Measurements from ENCODE around the gene MVB12B.

Gene MVB12B

DNA sequence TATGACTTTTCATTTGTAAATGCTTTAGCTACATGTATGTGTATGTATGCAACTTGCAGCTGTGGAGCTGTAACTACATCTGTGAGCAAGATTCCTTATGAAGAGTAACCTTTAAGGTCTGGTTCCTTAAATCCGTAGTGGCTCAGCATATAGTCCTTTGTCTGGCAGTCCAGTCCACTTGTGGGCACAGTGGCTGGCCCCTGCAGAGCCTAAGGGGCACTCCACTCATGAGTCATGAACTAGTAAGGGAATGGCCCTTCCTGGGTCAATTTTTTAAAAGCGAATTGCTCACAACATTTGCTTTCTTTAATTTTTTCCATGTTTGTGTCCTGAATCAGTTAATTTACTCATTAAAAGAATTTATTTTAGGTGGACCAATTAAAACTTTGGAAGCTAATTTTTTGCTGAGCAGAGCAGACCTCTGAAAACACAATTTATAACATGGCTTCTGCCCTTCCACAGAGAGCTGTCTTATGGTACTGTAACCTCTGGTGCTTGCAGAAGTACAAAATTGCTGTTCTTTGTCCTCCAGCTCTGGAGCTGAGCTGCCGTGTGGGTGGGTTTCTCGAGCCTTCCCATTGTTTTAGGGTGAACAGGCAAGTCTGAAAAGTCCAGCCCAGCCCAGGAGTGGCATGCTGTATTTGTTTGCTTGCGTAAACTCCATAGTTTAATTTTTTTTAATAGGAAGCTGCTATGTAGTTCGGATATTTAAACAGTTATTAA lies 110.1 kb downstream of the MVB12B start:
- DNase-seq: no peak

DNA sequence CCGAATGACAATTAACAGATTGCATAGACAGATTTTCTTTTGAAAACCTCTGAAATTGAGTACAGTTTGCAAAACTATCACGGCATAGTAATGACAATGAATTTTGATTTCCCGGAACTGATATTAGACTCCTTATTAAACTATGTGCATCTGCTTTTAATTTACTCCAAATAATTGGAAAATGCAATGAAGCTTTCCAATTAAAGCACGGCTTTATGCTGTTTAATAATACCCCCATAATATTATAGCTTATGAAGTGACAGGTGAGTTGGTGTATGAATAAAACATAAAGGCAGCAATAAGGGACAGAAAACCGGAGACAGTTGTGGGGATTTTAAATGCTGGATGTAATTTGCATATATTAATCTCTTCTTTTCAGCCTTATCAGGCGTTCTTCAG lies 110.6 kb downstream of the MVB12B start:
- DNase-seq: no peak

DNA sequence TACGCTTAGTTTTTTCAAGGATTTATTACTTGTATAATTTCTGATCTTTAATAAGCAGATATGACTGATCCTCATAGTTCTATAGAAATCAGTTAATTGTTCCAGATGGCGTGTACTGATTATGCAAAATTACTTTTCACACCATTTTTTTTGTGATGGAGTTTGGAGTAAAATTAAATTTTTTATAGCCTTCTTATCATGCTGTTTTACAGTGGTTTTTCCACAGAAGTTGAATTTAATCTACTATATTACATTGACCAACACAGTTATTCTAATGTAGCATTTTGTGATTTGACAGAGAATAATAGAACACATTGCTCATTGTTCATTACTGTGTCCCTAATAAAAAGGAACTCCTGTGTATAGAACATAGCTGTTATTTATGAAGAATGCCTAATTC lies 111.1 kb downstream of the MVB12B start:
- no peak for DNase-seq

DNA sequence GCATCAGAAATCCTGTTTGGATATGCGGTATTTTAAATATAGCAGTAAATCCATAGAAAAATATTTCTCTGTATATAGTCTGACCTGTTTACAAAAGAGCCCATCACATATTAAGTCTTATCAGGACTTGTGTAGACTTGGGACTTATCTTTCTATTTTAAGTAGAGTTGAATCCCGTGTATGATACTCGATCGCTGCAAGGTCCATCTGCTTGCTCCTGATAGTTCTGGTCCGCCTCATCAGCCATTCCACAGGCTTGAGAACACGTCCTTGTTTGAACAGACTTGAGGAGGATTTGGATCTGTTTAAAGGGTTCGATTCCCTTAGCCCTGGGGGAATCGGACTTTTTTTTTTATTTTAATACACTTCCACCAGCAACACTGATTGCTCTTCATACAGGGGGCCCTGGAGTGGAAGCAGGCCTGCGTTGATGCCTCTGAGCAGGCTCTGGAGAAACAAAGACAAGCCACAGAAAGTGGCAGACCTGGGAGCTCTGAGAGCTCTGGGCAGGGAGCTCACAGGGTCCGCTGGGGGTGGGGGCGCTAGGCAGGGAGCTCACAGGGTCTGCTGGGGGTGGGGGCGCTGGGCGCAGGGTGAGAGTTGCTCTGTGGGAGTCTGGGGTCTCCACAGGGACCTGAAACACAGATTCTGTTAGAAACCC lies 112.2 kb downstream of the MVB12B start:
- no peak for DNase-seq

DNA sequence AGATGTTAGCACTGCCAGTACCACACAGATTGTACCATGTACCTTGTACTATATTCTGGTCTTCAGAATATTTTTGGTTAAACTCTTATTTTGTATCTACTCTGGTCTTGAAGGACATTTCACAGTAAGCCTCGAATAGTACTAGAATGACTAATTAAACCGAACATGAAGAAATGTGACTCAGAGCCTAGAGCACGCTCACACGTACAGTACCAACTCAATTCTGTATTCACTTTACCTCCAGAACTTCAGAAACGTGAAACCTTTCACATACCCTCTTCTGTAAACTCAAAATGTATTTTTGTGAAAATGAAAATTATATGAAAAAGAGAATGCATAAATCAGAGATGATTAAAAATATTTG lies 112.8 kb downstream of the MVB12B start:
- DNase-seq: no peak

DNA sequence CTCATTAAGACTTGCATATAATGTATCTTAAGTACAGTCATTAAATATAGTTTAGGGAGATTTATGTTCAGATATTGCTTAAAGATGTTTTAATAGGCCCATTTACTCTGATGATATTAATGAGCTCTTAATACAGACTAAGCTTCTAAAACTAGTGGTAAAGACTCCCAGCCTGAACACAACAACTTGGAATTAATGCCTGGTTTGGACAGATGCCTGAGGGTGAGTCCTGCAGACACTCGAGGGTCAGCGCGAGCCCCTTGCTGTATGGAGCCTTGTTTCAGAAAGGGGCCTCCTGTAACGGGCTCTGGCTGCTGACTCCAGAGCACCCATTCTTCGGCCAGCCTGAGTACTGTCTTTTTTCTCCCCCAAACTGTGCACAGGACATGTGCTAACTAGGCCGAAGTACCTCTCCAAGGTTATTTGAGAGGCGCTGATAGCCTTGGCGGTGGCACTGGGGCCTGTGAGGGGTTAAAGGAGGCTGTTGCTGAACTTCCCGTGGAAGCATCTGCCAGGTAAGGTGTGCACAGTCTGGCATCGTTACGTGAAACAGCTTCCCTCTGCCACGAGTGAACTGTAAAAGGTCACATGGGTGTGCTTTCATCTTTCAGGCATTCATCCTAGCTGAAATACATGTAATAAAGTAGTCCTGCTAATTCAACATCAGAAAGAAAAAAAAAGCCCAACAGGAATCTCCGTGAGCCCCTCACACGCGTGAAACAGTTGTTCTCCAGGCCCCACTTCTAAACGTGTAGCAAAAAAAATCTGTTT lies 113.4 kb downstream of the MVB12B start:
- no peak for DNase-seq

DNA sequence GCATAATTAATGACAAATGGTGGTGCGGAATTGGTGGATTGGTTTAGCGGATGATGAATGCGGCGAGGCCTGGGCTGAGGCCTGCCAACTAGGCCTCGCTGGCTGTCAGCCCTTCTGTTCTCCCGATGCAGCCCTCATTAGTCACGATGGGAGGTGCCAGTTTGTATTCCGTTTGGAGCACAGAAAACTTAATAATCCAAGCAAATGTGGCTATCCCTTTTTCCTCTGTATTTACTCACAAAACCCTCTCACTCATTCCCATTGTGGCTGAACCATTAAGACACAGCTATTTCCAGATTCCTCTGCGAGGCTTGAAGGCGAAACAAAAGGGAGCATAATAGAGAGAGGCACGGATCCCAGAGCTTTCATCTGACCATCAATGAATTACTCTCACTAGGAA lies 114.3 kb downstream of the MVB12B start:
- DNase-seq: no peak

DNA sequence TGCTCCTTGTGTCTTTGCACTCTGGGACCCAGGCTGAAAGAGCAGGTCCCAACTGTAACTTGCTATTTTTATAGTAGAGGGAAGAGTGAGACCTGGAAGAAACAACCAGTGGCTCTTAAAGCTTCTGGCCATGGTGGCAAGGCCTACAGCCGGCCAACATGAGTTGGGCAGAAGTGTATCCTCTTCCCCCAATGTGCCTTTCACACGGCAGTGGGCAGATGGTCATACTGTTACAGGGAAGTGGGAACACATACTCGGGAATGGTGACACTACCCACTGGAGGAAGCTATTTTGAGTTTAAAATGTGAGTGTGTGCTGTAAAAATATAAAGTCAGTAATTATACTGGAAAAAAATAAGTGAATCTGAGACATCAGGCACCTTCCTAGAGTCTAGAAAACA lies 116.0 kb downstream of the MVB12B start:
- DNase-seq: no peak

DNA sequence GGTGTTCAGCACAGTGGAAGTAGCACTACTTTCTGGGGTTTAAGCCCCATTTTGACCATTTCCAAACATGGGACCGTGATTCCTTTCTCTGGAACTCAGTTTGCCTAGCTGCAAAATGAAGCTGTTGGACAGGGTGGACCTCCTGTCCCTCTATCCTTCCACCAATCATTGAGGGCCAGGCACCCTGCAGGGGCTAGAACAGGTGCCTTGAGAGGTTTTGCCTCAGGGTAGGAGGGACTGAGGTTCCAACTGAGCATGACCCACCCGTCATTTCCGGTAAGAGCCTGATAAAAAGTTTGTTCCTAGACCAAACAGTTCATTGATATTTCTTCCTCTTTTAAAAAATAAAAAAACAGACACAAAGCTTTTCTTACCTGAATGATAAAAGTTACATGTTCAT lies 116.5 kb downstream of the MVB12B start:
- no peak for DNase-seq

DNA sequence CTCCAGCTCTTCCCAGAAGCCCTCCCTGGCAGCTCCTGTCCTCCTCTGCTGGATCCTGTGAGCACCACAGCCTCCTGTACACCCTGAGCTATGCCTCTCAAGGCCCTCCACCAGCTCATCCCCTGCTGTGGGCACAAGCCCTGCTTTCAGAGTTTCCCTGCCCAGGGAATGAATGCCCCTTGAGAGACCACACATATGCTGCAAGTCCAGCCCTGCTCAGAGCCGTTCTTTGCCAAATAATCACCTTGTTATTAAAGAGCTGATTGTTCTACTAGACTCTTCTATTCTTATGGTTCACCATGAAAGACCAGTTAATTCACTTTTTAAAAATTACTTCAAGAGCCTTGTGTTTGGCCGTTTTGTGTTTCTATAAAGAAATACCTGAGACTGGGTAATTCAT lies 121.5 kb downstream of the MVB12B start:
- DNase-seq: no peak

DNA sequence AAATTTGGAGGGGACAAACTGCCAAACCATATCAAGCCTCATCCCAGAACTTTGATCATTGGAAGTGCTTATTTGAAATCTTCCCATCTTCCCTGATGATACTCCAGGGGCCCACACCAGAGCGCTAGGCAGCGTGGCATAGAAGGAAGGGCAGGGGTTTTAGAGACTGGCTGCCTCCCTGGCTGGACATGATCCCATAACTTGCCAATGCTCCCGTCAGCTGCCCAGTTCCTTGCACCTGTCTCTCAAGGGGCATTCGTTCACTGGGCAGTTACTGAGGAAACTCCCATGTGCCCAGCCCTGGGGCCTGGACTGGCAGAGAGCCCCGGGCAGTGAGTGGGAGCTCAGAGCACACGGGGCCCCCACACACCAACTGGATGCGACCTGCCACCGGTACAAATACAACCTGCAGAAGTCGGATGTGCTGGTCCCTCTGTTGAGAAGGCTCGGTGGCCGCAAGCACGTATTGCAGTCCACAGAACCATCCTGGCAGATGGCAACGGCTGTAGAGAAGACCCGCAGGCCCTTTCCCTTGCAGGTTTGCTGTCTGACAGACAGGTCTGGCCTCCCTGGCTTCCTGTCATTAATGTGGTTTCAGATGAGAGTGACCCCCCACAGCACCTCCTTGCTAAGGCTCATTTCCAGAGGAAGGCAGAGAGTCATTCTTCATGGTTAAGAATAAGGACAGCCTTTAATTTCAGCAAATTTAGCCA lies 122.4 kb downstream of the MVB12B start:
- DNase-seq: no peak

DNA sequence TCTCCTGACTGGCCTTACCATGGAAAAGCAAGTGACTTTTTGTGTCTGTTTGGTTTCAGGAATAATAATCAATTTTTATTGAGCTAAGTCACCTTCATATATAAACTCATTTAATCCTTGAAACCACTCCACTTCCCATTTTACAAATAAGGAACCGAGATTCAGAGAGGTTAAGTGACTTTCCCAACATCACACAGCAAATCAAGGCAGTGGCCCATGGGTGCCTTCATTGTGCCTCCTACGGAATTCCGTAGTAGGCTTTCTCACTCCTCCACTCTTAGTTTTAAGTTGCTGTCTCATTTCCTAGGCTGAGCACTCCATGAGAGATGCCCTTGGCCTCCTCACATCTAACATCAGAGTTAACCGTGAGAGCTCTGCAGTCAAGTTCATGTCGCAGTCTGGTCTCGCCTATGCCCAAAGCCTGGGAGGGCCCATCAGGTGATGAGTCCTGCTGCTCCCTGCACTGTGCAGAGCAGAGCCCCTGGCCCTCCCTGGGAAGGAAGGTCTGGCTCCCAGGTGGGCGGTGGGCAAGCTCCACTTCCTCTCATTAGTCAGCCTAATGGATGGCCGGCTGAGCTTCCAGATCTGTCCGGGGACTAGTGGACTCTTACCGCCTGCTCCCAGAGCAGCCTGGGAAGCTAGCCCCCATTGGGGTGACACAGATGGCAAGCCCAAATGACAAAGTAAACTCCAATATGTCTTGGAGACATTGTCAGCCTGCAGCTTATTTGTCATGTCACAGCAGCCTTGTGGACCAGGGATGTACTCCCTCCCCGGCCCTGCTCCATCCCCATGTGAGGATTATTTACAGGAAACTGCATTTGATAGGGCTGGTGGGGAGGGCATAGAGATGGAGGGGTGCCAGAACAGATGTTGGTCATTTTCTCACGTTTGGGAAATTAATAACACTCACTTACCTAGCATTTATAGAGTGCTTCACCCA lies 123.4 kb downstream of the MVB12B start:
- no peak for DNase-seq

DNA sequence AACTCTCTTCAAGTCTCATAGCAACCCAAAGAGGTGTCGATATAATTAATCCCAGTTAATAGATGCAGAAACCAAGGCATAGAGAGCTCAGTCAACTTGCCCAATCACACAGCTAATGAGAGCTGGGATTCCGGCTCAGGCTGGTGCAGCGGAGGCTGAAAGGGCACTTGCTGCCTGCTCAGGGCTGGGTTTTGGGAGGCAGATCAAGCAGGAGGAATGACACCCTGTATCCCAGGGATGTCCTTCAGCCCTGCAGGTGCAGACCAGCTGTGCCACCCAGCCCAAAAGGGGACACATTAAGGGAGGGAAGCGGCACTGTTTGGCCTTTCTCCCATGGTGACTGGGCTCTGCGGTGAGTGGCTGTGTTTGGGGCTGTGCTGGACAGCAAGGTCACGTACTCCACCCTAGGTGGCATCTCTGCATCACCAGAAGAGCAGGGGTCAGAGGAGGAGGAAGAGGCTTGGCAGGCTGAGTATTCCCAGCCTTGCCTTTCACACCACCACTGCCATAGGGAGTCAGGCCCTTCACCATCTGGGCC lies 124.1 kb downstream of the MVB12B start:
- no peak for DNase-seq

DNA sequence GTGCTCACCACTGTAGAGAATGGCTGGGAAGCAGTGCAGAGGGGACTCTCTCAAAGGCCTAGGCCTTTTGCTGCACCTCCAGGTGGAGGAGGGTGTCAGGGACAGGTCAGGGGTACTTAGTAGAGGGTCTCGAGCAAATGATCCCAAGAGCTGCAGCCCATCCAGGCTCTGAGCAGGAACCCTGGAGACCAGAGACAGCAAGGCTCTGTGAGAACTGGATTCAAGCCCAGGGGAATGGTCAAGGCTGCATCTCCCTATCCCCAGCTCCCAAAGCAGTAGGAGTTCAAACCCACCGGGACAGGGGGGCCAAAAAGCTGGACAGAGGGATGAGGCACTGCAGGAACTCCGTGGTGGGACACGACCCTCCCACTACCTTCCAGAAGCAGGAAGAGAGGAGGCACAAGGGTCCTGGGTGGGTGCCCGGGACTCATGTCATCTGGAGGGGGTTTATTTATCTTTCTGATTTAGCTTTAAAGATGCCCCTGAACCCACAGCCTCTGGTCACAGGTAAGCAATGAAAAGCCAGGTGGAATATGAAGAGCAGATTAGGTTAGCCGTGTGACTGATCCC lies 124.8 kb downstream of the MVB12B start:
- DNase-seq: no peak

DNA sequence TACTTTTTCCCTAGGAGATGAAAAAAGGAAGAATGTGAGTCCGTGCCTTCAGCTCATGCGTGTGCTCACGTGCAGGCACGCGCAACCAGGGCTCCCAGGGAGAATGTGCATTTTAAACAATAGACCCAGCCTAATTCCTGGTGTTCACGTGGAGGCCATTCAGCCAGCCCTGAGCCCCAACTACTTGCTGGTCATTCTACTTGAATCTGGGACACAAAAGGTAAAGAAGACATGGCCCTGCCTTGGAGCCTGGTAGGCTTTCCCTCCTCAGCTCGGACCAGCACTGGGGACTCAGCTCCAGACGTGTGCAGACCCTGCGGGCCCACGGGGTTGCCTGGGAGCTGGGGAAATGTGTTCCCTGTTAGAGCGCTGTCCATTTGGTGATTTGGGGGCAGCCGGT lies 125.5 kb downstream of the MVB12B start:
- no peak for DNase-seq

DNA sequence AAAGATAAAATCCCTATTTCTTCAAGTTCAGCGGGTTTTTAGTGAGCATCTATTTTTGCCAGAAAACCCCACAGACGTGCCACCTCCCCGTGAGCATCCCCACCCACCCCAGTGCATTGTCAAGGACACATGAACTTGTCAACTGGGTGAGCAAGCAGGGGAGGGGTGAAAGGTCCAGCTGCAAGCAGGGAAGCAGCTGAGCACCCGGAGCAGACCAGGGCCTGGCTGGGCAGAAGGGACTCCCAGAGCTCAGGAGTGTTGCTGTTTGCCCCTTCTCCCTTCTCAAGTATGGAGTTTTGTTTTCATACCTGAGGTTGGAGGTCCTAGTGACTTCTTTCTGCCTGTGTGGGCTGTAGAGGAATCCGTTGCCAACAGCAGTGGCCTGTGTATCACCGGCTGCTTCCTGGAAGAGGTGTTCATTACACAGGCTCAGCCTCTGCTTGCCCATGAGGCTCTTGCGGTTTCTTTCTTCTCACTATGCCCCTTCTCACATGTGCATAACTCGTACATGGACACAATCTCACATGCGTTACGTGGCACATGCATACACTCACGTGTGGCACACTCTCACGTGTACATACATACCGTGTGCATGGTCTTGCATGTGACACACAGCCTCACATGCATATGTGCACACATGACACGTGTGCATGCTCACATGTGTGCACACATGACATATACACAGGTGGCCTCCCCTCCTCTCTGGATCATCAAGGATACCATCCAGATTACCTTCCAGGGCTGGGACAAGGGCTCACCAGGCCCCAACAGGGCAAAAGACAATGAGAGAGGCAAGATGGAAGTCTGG lies 126.7 kb downstream of the MVB12B start:
- no peak for DNase-seq

DNA sequence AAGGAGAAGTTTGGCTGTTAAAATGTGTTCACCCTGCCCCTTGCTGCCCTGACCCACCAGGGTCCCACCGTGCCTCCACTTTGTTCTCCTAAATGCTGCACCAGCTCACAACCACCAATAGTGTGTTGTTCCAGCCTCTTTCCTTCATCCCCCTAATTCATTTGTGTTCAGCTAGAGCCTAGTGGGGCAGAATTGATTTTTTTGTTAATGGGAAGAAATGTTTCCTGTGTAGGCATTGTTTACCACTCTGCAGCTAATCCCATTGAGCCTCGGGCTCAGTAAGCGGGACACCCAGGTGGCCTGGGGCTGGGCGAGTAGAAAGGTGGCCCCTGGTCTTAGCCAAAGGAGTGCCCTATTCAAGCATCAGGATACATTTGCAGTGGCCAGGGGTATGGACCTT lies 127.6 kb downstream of the MVB12B start:
- no peak for DNase-seq

DNA sequence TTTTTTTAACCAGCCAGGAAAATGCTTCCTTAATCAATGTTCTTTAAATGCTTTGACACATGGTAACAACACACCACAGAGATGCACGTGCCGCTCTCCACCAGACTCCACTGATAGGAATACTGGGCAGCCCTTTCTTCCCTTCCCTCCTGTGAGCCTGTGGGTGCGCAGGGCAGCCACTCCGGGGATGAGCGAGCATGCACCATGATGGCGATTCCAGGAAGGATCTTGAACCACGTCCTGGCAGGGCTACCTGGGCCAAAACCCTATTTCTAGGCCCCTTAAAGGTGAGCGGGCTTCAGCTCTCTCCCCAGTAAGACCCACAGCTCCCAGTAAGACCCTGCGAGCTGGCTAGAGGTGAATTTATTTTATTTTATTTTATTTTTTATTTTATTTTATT lies 128.2 kb downstream of the MVB12B start:
- no peak for DNase-seq

DNA sequence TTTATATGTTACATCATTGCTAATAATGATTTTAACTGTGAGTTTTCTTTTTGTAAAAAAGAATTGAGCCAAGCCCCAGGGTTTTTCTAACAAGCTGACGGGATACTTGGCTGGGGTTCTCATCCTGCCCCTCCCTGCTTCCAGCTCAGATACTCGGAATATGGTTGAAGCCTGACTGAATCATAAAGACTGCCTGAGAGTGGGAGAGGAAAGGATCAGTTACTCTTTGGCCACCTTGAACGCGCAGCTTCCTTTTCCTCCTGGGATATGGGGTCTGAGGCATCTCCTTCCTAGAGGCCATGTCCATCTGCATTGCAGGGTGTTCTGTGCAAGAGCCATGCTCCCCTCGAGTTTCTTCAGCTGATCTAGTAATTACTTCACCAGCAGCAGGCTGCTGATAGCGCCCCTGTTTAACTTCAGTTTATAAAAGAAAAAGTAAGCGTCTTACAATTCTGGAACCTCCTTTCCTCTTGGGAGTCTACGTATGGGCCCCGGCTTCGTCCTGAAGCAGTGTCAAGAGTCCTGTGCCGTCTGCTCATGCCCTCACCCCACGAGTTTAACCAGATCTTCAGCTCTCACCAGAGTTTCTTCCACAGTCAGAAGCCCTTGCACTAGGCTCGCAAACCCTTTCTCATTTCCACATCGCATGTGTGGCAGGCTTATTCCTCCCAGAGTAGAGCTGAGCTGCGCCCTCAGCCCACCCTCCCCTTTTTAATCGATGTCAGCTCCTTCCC lies 130.0 kb downstream of the MVB12B start:
- DNase-seq: no peak

DNA sequence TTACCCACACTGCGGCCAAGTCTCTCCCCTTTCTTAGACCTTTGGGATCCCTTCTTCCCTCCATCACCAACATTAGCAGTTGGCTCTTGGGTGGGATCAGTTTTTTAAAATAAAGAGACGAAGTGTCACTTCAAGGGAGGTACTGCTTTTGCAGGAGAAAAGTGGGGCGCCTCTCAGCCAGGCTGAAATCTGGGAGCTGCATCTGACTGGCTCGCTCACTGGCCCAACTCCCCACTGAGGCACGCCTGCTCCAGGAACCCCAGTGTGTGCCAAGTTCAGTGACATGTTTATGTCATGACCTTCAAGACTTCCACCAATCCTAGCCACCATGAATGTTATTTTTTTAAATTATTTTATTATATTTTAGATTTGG lies 130.5 kb downstream of the MVB12B start:
- no peak for DNase-seq

Measured in CD4-positive, alpha-beta T cell treated with Interleukin-4 for 4 hours (primary cell).